HepG2 (cell line): ENCODE results near the gene MAPK4. TPM values are rescaled to one million over a fixed set of nuclear protein-coding genes. Genes with fewer than 3 reads are reported as not detected.

Experiments used
- ATAC-seq: fragments of 200-7000 bp; cut with Tn5 transposase; 3 replicates; pipeline ENCODE4 v1.9.1; 2020; ENCODE audit warnings: mild to moderate bottlenecking, moderate library complexity
- BruUV-seq: library from RNA; stranded (reverse); fragments of 400-500 nt; replicated peaks from 2 replicates; lab custom pipeline; 2021; lab: Mats Ljungman, UMichigan
- CTCF ChIA-PET: fragments of 300-600 bp; formaldehyde crosslinking; extraction: SDS; loops from one replicate; lab custom pipeline; 2021; ENCODE audit warnings: low total read pairs, inconsistent platforms, low intra/inter-chr PET ratio; lab: Yijun Ruan, JAX
- POLR2A ChIA-PET: fragments of 350-600 bp; sonication (Branson Sonifier 250); formaldehyde crosslinking; loops from one replicate; lab custom pipeline; 2020; ENCODE audit warnings: antibody characterized with exemption, inconsistent platforms; lab: Yijun Ruan, JAX
- DNase-seq: peaks from one replicate; pipeline ENCODE4 v3.0.0-alpha.2; 2015; ENCODE audit warnings: low spot score
- FAIRE-seq: peaks from 3 replicates; lab custom pipeline; 2011; peaks lifted over from hg19 to GRCh38; lab: Jason Lieb, UNC
- H2AFZ ChIP-seq: one replicate; pipeline ENCODE4 v1.6.1; 2011; ENCODE audit warnings: low read length, inconsistent platforms
- H3K27ac ChIP-seq: fragments of 300-600 bp; 3 replicates; pipeline ENCODE4 v1.8.0; 2011; ENCODE audit warnings: mixed run types, mild to moderate bottlenecking, mixed read lengths, low read length, inconsistent platforms; ENCODE audit not compliant: insufficient read depth; ENCODE audit errors: extremely low read length
- H3K27me3 ChIP-seq, 2 experiments: fragments of 200-600 bp in 1 of 2; 2 replicates in 1 of 2; 3 replicates in 1 of 2; pipeline versions ENCODE4 v1.6.0 to v1.8.0; 2011; ENCODE audit warnings: low read length in 2 of 2, mild to moderate bottlenecking in 2 of 2, moderate library complexity in 2 of 2, inconsistent platforms in 1 of 2; ENCODE audit not compliant: insufficient read depth in 2 of 2, control insufficient read depth in 1 of 2
- H3K36me3 ChIP-seq, 2 experiments: fragments of 200-600 bp in 1 of 2; replicated peaks in 1 of 2; 2 replicates in 1 of 2; 3 replicates in 1 of 2; pipeline versions ENCODE4 v1.5.1 to v1.8.0; 2011; ENCODE audit warnings: low read length in 2 of 2, inconsistent platforms in 1 of 2; ENCODE audit not compliant: insufficient read depth in 2 of 2, control insufficient read depth in 1 of 2
- H3K4me1 ChIP-seq: 2 replicates; pipeline ENCODE4 v1.5.1; 2012; ENCODE audit warnings: low read length, inconsistent platforms; ENCODE audit not compliant: insufficient read depth
- H3K4me2 ChIP-seq: 2 replicates; pipeline ENCODE4 v1.6.0; 2011; ENCODE audit warnings: low read depth, low read length, inconsistent platforms
- H3K4me3 ChIP-seq, 3 experiments: fragments of 200-600 bp in 1 of 3; sonication (generic), shearing (Covaris generic) in 1 of 3; replicated peaks in 1 of 3; 2 replicates each; pipeline ENCODE4 v1.5.1; 2011 to 2016; ENCODE audit warnings: low read length in 3 of 3, inconsistent platforms in 2 of 3, low read depth in 2 of 3, mild to moderate bottlenecking in 2 of 3, control low read depth in 1 of 3, mixed read lengths in 1 of 3; ENCODE audit not compliant: insufficient read depth in 1 of 3
- H3K79me2 ChIP-seq: one replicate; pipeline ENCODE4 v1.6.1; 2011; ENCODE audit warnings: low read length, inconsistent platforms; ENCODE audit not compliant: insufficient read depth
- H3K9ac ChIP-seq: 2 replicates; pipeline ENCODE4 v1.6.0; 2011; ENCODE audit warnings: mild to moderate bottlenecking, low read depth, low read length, inconsistent platforms; ENCODE audit not compliant: insufficient read depth
- H3K9me3 ChIP-seq: 2 replicates; pipeline ENCODE4 v1.5.1; 2012; ENCODE audit warnings: mild to moderate bottlenecking, low read length
- H4K20me1 ChIP-seq: 2 replicates; pipeline ENCODE4 v1.6.0; 2011; ENCODE audit warnings: inconsistent platforms, mild to moderate bottlenecking, low read length, moderate library complexity; ENCODE audit not compliant: insufficient read depth
- HMG20A ChIP-seq: IDR thresholded peaks from 2 replicates; pipeline ENCODE4 v1.6.1; 2016; ENCODE audit warnings: borderline replicate concordance
- HOXA7 ChIP-seq: sonication (generic); formaldehyde crosslinking; IDR thresholded peaks from 2 replicates; pipeline ENCODE4 v1.8.1; 2022; ENCODE audit warnings: mild to moderate bottlenecking, missing genetic modification reagents, moderate library complexity
- HOXA9 ChIP-seq: sonication (generic); formaldehyde crosslinking; IDR thresholded peaks from 2 replicates; pipeline ENCODE4 v1.8.1; 2022; ENCODE audit warnings: missing genetic modification reagents, mild to moderate bottlenecking, moderate library complexity, borderline replicate concordance
- MBNL3 ChIP-seq: fragments of 250-450 bp; sonication (Bioruptor Pico); conservative IDR thresholded peaks from 2 replicates; pipeline ENCODE4 v1.8.0; 2022; ENCODE audit warnings: mild to moderate bottlenecking, inconsistent platforms
- MIER3 ChIP-seq: IDR thresholded peaks from 2 replicates; pipeline ENCODE4 v1.6.1; 2016; ENCODE audit warnings: missing compliant biosample characterization, borderline replicate concordance
- NKX3-1 ChIP-seq: sonication (generic); formaldehyde crosslinking; IDR thresholded peaks from 2 replicates; pipeline ENCODE4 v1.5.0; 2020; ENCODE audit warnings: missing genetic modification reagents
- RBFOX2 ChIP-seq: fragments of 200-400 bp; formaldehyde crosslinking; IDR thresholded peaks from 2 replicates; pipeline ENCODE4 v1.6.1; 2017; ENCODE audit warnings: low read depth, mild to moderate bottlenecking, low read length
- SMC3 ChIP-seq: IDR thresholded peaks from 2 replicates; pipeline ENCODE4 v1.6.1; 2011; ENCODE audit warnings: low read length, improper control_type of control experiment
- ZNF232 ChIP-seq: sonication (generic); formaldehyde crosslinking; IDR thresholded peaks from 2 replicates; pipeline ENCODE4 v1.4.0; 2020; ENCODE audit warnings: missing genetic modification reagents, borderline replicate concordance
- ZNF619 ChIP-seq: sonication (generic); formaldehyde crosslinking; IDR thresholded peaks from 2 replicates; pipeline ENCODE4 v1.4.0; 2020; ENCODE audit warnings: mild to moderate bottlenecking, missing genetic modification reagents
- ZZZ3 ChIP-seq: sonication (generic); formaldehyde crosslinking; IDR thresholded peaks from 2 replicates; pipeline ENCODE4 v1.4.0; 2020; ENCODE audit warnings: missing genetic modification reagents, mild to moderate bottlenecking, borderline replicate concordance
- WGBS: methylation state at CpG from one replicate; pipeline ENCODE4 v1.1.6; 2017; ENCODE audit warnings: low lambda C conversion rate; 5-methylcytosine and 5-hydroxymethylcytosine counted together
- in situ Hi-C: cut with HindIII; loops from 2 replicates; pipeline ENCODE4 v1.10.0; 2017; ENCODE audit warnings: low pct_unique_long_range_greater_than_20kb; ENCODE audit not compliant: extremely low pct_ligation_motif_present
- intact Hi-C: fragments of 100-400 bp; cut with micrococcal nuclease; formaldehyde crosslinking; loops from one replicate; pipeline ENCODE4 v1.10.0; 2022; ENCODE audit not compliant: unreplicated experiment
- polyA plus RNA-seq, 8 experiments: library from polyadenylated mRNA; depleted of rRNA in 3 of 8; stranded (reverse) in 7 of 8; unstranded in 1 of 8; fragments of >200 nt; fragmentation: Illumina TruSeq in 4 of 8; extraction: Trizol in 4 of 8; gene quantifications; 2 replicates each; pipeline versions ENCODE4 v1.2.1 to v1.2.3, GENCODE V29; 2011 to 2016; ENCODE audit warnings: low read depth in 4 of 8, missing spikeins in 1 of 8, mixed read lengths in 1 of 8; ENCODE audit not compliant: insufficient read depth in 1 of 8
- total RNA-seq, 5 experiments: library from RNA; depleted of rRNA; stranded (reverse); fragments of >200 nt; fragmentation: Illumina TruSeq; extraction: Trizol; gene quantifications; 2 replicates each; pipeline ENCODE4 v1.2.3, GENCODE V29; 2016; ENCODE audit warnings: low read depth in 1 of 5
- TF ChIP-seq, protein P1 (sequence below): sonication (generic); formaldehyde crosslinking; IDR thresholded peaks from 2 replicates; pipeline ENCODE4 v1.5.0; 2020; ENCODE audit warnings: mild to moderate bottlenecking, missing genetic modification reagents, moderate library complexity
- TF ChIP-seq, protein P2 (sequence below): sonication (generic); formaldehyde crosslinking; IDR thresholded peaks from 2 replicates; pipeline ENCODE4; 2020; ENCODE audit warnings: missing genetic modification reagents, mild to moderate bottlenecking, borderline replicate concordance

The MAPK4 gene
- total and polyA plus RNA-seq, 2 of the 13 experiments (the other 11 are each of a cell fraction or from before 2014, with no cell fraction given), result not detected

DNA sequence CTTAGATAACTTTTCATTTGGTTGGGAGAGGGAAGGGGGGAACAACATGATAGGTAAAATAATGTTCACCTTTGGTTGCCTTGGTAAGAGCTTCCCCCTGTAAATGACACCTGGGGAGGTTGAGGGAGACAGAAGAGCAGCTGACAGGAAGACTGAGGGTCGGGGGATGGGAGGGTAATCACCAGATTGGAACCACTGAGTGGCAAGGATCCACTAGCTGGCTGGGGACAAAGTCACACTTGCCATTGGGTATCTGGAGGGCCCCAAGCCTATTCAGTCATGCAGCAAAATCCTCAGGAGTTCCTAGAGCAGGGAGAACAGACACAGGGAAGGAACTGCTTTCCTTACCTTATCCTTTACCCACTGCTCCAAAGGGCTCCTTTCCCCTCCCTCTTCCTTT, 84.3 kb downstream of the MAPK4 start:
- no TSS peak for BruUV-seq
- Histone ChIP-seq H2AFZ (no peak overlapping the region), H3K36me3 (no peaks in the 10 kb centered on the region), H3K9ac (no peak overlapping the region), H3K9me3 (no peaks in the 10 kb centered on the region), H3K4me2 (no peak overlapping the region), H4K20me1 (no peaks in the 10 kb centered on the region), H3K79me2 (no peaks in the 10 kb centered on the region), H3K27me3 (no peaks in the 10 kb centered on the region), H3K27ac (no peak overlapping the region), H3K4me1 (no peaks in the 10 kb centered on the region), H3K4me3 (no peak overlapping the region)
- in situ Hi-C loops, result loop anchor here (5.0 kb wide), 1 partner anchor 127 kb away; no protein-coding TSS in a partner anchor
- intact Hi-C loops, result loop anchor here (1.0 kb wide), 1 partner anchor 137 kb away; no protein-coding TSS in a partner anchor
- ChIA-PET POLR2A (no interaction called here), CTCF (interaction anchor here (1.9 kb wide), 1 partner anchor 137 kb away, joined by 7 read pairs; no protein-coding TSS in a partner anchor)
- WGBS, result 13% methylated on average over 1 of the region's 1 CpG
- FAIRE-seq (no peak), ATAC-seq (no peak)
- TF ChIP-seq ZNF232 (CRISPR knock-in tag) (no peak), NKX3-1 (no peak), MIER3 (no peak), RBFOX2 (no peak)
- TF ChIP-seq, all 625 proteins: peak for 0
- no peak for DNase-seq

- ChIA-PET CTCF (interaction anchor here (1.9 kb wide), 1 partner anchor 138 kb away, joined by 7 read pairs; no protein-coding TSS in a partner anchor), POLR2A (no interaction called here)
- Histone ChIP-seq H3K79me2 (no peaks in the 10 kb centered on the region), H3K27me3 (no peaks in the 10 kb centered on the region), H4K20me1 (no peaks in the 10 kb centered on the region), H3K4me2 (no peak overlapping the region), H2AFZ (no peak overlapping the region), H3K9me3 (no peaks in the 10 kb centered on the region), H3K4me1 (no peaks in the 10 kb centered on the region), H3K4me3 (no peak overlapping the region), H3K27ac (no peak overlapping the region), H3K36me3 (no peaks in the 10 kb centered on the region), H3K9ac (no peak overlapping the region)
- 35% methylated on average over 10 of the region's 10 CpGs for WGBS
- no TSS peak for BruUV-seq
- FAIRE-seq, result peak; percentile 63
- in situ Hi-C loops, result loop anchor here (5.0 kb wide), 1 partner anchor 128 kb away; no protein-coding TSS in a partner anchor
- intact Hi-C loops, result loop anchor here (1.0 to 5.0 kb wide), 2 partner anchors 137 to 138 kb away; no protein-coding TSS in a partner anchor
- peak; percentile 99 for ATAC-seq
- DNase-seq, result peak; percentile 33
- TF ChIP-seq MBNL3 (CRISPR knock-in tag) (no peak), HOXA7 (CRISPR knock-in tag) (no peak), SMC3 (peak; percentile 41; the same call in 1 of the 2 replicates), HMG20A (CRISPR knock-in tag) (no peak), ZZZ3 (CRISPR knock-in tag) (no peak), HOXA9 (no peak), ZNF619 (CRISPR knock-in tag) (no peak)
- TF ChIP-seq, protein P1, sequence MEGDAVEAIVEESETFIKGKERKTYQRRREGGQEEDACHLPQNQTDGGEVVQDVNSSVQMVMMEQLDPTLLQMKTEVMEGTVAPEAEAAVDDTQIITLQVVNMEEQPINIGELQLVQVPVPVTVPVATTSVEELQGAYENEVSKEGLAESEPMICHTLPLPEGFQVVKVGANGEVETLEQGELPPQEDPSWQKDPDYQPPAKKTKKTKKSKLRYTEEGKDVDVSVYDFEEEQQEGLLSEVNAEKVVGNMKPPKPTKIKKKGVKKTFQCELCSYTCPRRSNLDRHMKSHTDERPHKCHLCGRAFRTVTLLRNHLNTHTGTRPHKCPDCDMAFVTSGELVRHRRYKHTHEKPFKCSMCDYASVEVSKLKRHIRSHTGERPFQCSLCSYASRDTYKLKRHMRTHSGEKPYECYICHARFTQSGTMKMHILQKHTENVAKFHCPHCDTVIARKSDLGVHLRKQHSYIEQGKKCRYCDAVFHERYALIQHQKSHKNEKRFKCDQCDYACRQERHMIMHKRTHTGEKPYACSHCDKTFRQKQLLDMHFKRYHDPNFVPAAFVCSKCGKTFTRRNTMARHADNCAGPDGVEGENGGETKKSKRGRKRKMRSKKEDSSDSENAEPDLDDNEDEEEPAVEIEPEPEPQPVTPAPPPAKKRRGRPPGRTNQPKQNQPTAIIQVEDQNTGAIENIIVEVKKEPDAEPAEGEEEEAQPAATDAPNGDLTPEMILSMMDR (CRISPR knock-in tag), result peak; percentile 72
- TF ChIP-seq, protein P2, sequence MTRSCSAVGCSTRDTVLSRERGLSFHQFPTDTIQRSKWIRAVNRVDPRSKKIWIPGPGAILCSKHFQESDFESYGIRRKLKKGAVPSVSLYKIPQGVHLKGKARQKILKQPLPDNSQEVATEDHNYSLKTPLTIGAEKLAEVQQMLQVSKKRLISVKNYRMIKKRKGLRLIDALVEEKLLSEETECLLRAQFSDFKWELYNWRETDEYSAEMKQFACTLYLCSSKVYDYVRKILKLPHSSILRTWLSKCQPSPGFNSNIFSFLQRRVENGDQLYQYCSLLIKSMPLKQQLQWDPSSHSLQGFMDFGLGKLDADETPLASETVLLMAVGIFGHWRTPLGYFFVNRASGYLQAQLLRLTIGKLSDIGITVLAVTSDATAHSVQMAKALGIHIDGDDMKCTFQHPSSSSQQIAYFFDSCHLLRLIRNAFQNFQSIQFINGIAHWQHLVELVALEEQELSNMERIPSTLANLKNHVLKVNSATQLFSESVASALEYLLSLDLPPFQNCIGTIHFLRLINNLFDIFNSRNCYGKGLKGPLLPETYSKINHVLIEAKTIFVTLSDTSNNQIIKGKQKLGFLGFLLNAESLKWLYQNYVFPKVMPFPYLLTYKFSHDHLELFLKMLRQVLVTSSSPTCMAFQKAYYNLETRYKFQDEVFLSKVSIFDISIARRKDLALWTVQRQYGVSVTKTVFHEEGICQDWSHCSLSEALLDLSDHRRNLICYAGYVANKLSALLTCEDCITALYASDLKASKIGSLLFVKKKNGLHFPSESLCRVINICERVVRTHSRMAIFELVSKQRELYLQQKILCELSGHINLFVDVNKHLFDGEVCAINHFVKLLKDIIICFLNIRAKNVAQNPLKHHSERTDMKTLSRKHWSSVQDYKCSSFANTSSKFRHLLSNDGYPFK (CRISPR knock-in tag), result no peak
Measured at GRCh38 chr18:50644807-50645206, 84.9 kb downstream of the MAPK4 start.
